Hematopoietic multipotent progenitor cell treated with erythropoietin and hydrocortisone succinate and interleukin-3 and kit ligand, for 17 days (in vitro differentiated cells): ENCODE measurements around the gene TRIM40.

Experiments used
- DNase-seq: peaks from one replicate; pipeline ENCODE4 v3.0.0-alpha.2; 2015; ENCODE audit warnings: low spot score

TRIM40 gene

DNA sequence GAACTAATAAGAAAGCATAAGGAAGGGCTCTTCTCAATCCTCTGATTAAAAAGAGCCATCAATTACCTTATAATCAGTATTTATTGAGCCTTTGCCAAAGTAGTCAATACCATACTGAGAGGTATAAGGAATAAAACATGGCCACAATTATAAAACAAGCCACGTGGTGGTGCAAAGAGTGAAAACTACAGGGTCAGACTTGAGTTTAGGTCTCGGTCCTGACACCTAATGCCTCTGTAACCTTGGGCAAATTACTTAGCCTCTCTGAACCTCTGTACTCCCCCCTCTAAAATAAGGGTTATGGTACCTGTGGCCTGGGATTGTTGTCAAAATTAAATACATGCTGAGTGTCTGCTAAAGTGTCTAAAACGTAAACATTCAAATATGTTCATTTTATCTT is 13.3 kb downstream of the TRIM40 start:
- DNase-seq, result peak; percentile 56

GRCh38 chr6:30149858-30150550 is 14.1 kb downstream of the TRIM40 start:
- DNase-seq, result no peak

- DNase-seq, result peak; percentile 26
Measured at GRCh38 chr6:30150671-30151395, 14.9 kb downstream of the TRIM40 start.

GRCh38 chr6:30151580-30151979 is 15.6 kb downstream of the TRIM40 start:
- DNase-seq, result peak; percentile 63

GRCh38 chr6:30152016-30152673 is 16.2 kb downstream of the TRIM40 start:
- DNase-seq, result peak; percentile 85

GRCh38 chr6:30152910-30153610 is 17.1 kb downstream of the TRIM40 start:
- DNase-seq, result peak; percentile 27

DNA sequence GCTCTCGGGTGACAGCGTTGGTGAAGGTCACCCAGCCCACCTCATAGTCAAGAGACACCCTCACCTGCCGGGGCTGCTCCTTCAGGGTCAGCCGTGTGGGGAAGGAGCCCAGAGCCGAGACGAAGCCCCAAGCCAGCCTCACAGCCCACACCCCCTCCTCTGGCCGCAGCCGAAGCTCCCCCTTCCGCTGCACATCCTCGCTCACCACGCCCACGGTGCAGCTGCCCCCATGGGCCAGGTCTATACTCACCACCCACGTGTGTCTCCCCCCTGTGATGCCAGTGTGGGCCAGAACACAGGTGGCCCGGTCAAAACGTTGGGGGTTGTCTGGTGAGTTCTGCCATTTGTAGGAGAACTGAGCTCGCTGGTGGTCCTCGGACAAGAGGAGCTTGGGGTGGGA is 18.1 kb downstream of the TRIM40 start:
- DNase-seq, result no peak

DNA sequence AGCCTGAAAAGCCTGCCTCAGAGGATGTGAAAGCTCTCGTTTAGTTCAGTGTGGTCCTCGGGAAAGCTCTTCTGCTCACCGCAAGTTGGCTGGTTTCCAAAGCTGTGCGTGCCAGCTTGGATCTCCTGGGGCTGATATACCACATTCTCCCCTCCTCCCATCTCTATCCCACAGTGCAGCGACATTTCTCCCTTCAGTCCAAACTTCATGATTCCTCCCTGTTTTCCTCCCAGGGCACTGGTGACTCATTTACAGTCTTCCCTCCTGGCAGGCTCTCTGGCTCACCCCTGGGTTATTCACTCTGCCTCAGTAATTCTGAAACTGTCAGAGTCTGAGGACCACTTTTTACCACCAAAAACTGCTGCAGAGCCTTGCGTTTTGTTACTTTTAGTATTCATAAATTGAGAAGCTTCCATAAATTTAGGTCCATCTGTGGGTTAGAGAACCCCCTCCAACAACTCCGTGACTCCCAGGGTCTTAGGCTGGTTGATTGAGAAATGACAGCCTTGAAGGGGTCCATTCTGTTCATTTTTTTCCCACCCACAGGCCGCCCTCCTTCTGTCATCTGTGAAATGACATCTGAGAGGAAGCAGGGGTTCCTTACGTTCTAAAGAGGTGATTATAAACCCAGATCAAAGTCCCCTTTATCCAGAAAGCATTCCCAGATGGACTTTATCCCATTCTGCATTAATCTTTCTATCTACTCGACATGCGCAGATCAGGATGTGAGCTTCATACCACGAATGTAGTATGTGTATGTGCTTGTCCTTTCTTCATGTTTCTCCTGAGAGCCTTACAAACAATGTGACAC is 19.0 kb downstream of the TRIM40 start:
- DNase-seq, result peak; percentile 24

GRCh38 chr6:30155520-30156261 is 19.8 kb downstream of the TRIM40 start:
- DNase-seq, result no peak

DNA sequence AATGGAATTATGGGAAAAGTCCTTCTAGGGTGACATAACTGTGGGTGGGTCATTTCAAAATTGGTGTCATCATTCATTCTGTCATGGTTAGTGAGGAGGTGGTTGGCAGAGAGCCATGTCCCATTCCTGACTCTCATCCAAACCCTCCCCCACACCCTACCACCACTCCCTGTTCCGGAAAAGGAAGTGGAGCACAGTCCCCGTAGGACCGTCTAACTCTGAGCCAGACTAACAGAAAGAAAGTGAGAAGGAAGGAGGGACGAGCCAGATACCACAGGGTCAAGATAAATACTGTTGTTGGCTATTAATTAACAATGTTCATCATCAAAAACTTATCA is 20.3 kb downstream of the TRIM40 start:
- DNase-seq, result peak; percentile 68

DNA sequence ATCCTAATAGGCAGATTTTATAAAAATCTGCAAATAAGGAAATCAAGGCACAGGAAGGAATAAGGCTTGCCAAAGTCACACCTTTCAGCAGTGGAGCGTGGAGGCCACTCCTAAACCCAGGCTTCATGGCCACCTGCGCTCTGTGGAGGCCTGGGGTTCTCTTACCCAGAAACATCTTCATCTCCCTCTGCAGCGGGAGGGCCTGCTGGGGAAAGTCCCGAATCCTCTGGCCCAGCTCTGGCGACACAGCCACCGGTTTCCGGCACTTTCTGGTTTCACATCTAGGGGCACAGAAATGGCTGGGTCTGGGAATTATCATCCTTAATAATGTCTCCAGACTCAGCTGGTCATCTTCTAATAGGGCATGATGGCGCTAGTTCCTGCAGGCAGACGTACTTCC is 20.8 kb downstream of the TRIM40 start:
- DNase-seq, result peak; percentile 22

- DNase-seq, result peak; percentile 59
Measured at GRCh38 chr6:30157581-30157980, 21.6 kb downstream of the TRIM40 start.

- DNase-seq, result peak; percentile 55
Measured at GRCh38 chr6:30157999-30158398, 22.1 kb downstream of the TRIM40 start.

- DNase-seq, result no peak
Measured at GRCh38 chr6:30158475-30159040, 22.6 kb downstream of the TRIM40 start.

GRCh38 chr6:30160008-30160784 is 24.3 kb downstream of the TRIM40 start:
- peak; percentile 73 for DNase-seq

- DNase-seq, result peak; percentile 88
Measured at GRCh38 chr6:30160785-30161531, 25.0 kb downstream of the TRIM40 start, which contains the start of gene TRIM10. TRIM10 (minus strand) TSS chr6:30161211; CDS start chr6:30160858, 353 bp downstream.

DNA sequence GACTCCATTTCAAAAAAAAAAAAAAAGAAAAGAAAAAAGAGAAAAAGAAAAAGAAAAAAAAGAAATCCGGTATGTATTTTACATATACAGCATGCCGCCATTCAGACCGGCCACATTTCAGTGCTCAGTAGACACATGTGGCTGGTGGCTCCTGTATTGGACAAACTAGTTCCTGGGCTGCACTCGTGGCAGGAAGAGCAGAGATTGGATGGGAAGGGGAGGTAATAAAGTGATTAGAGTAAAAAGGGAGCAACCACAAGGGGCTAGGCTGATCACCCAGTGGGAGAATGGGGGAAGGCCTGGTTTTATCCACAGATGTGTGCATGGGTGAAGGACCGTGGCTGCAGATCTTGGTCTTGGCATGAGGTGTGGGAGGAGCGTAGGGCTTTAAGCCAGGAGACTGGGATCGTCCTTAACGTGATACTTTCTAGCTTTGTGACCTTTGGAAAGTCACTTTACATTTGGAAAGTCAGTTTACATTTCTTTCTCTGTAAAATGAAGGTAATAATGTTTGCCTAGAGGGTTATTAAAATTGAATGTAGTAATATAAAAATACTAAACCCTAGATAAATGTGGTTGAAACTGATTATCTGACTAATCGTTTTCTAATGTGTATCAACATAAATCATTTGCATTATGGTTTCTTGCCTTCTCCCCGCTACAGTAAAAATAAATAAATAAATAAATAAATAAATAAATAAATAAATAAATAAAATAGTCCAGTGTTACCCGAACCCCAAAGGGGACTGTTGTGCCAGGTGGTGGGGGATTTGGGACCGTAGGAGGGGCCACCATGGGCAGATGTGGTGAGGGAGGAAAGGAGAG is 26.5 kb downstream of the TRIM40 start:
- peak; percentile 40 for DNase-seq
